Naive thymus-derived CD4-positive, alpha-beta T cell (primary cell): ENCODE data around the gene MICAL3. TPM values are rescaled to one million over a fixed set of nuclear protein-coding genes. Genes with fewer than 3 reads are reported as not detected.

Experiments
- ATAC-seq: fragments of 150-1000 bp; cut with Tn5 transposase; 2 replicates; pipeline ENCODE4 v1.10.0; 2021; ENCODE audit warnings: mild to moderate bottlenecking, moderate library complexity
- CTCF ChIA-PET: fragments of 350-600 bp; sonication (Branson Sonifier 250); formaldehyde crosslinking; loops from one replicate; lab custom pipeline; 2021; ENCODE audit warnings: antibody characterized with exemption; lab: Charles Lee
- POLR2A ChIA-PET: fragments of 350-600 bp; sonication (Branson Sonifier 250); formaldehyde crosslinking; loops from one replicate; lab custom pipeline; 2021; ENCODE audit warnings: antibody characterized with exemption, inconsistent platforms; lab: Charles Lee
- DNase-seq, 9 donors: peaks; one replicate each; pipeline versions ENCODE4 v3.0.0 to v3.0.0-alpha.2; 2020 to 2022; ENCODE audit warnings: mixed read lengths in 1 of 9
- H3K27ac ChIP-seq: one replicate; pipeline ENCODE4 v1.7.0; 2013; ENCODE audit warnings: mild to moderate bottlenecking, low read depth, low read length, moderate library complexity
- H3K27me3 ChIP-seq, 2 donors: one replicate each; pipeline ENCODE4 v1.7.0; 2013; ENCODE audit warnings: low read length in 2 of 2, mild to moderate bottlenecking in 2 of 2, moderate library complexity in 2 of 2; ENCODE audit not compliant: control insufficient read depth in 2 of 2, insufficient read depth in 2 of 2
- H3K36me3 ChIP-seq, 3 experiments: 1 replicate in 2 of 3; 2 replicates in 1 of 3; pipeline ENCODE4 v1.7.0; 2013; ENCODE audit warnings: low read length in 3 of 3, mild to moderate bottlenecking in 3 of 3, moderate library complexity in 1 of 3; ENCODE audit not compliant: insufficient read depth in 3 of 3, control insufficient read depth in 2 of 3
- H3K4me1 ChIP-seq, 2 donors: one replicate each; pipeline ENCODE4 v1.7.0; 2013; ENCODE audit warnings: low read length in 2 of 2, mild to moderate bottlenecking in 2 of 2, moderate library complexity in 1 of 2; ENCODE audit not compliant: control insufficient read depth in 2 of 2, insufficient read depth in 2 of 2
- H3K4me3 ChIP-seq: 2 replicates; pipeline ENCODE4 v1.7.0; 2013; ENCODE audit warnings: mild to moderate bottlenecking, low read length
- H3K9me3 ChIP-seq, 3 experiments: 1 replicate in 2 of 3; 2 replicates in 1 of 3; pipeline ENCODE4 v1.7.0; 2013; ENCODE audit warnings: low read length in 3 of 3; ENCODE audit not compliant: control insufficient read depth in 2 of 3
- H3K27ac Mint-ChIP-seq, 9 donors: one replicate each; pipeline ENCODE4 v1.8.0; 2020 to 2022; ENCODE audit warnings: mixed read lengths in 9 of 9, mild to moderate bottlenecking in 8 of 9, moderate library complexity in 5 of 9, inconsistent platforms in 2 of 9
- H3K27me3 Mint-ChIP-seq, 5 donors: one replicate each; pipeline ENCODE4 v1.8.0; 2021 to 2022; ENCODE audit warnings: mixed read lengths in 5 of 5, mild to moderate bottlenecking in 1 of 5
- H3K36me3 Mint-ChIP-seq, 5 donors: one replicate each; pipeline ENCODE4 v1.8.0; 2020 to 2022; ENCODE audit warnings: mixed read lengths in 5 of 5, mild to moderate bottlenecking in 3 of 5, inconsistent platforms in 1 of 5
- H3K4me1 Mint-ChIP-seq, 7 donors: one replicate each; pipeline ENCODE4 v1.8.0; 2020 to 2022; ENCODE audit warnings: mixed read lengths in 7 of 7, mild to moderate bottlenecking in 3 of 7, inconsistent platforms in 1 of 7
- H3K4me3 Mint-ChIP-seq, 10 donors: one replicate each; pipeline ENCODE4 v1.8.0; 2020 to 2022; ENCODE audit warnings: mild to moderate bottlenecking in 10 of 10, mixed read lengths in 10 of 10, moderate library complexity in 6 of 10, inconsistent platforms in 2 of 10
- H3K9me3 Mint-ChIP-seq, 11 donors: one replicate each; pipeline ENCODE4 v1.8.0; 2020 to 2022; ENCODE audit warnings: mixed read lengths in 11 of 11, mild to moderate bottlenecking in 4 of 11, inconsistent platforms in 1 of 11, moderate library complexity in 1 of 11
- intact Hi-C, 2 donors: fragments of 100-400 bp; cut with micrococcal nuclease; formaldehyde crosslinking; loops; one replicate each; pipeline ENCODE4 v1.15.1; 2023
- polyA plus RNA-seq, 2 donors: library from polyadenylated mRNA; unstranded; fragments of 300-500 nt; fragmentation: Illumina TruSeq; gene quantifications; one replicate each; pipeline ENCODE4 v1.2.3, GENCODE V29; 2021
- total RNA-seq, 6 experiments: library from RNA in 5 of 6; stranded (reverse) in 5 of 6; gene quantifications; 1 replicate in 5 of 6; 2 replicates in 1 of 6; pipeline ENCODE4 v1.2.3 and lab custom pipeline; 2021 to 2026

The MICAL3 gene
- total and polyA plus RNA-seq, 7 experiments from 2014 or later, result 0.28 to 43.9 (median 11.4) TPM

- Mint-ChIP-seq H3K36me3 (peaks cover 0 to 13% (median 0%) of the 10 kb centered on the region in 5 donors), H3K27me3 (peaks cover 0 to 4% (median 0%) of the 10 kb centered on the region in 5 donors), H3K4me3 (no peak overlapping the region), H3K4me1 (peaks cover 0 to 13% (median 0%) of the 10 kb centered on the region in 7 donors), H3K27ac (no peak overlapping the region), H3K9me3 (peaks cover 0 to 1% (median 0%) of the 10 kb centered on the region in 11 donors)
- ATAC-seq (no peak), DNase-seq (no peak)
- H3K27me3 ChIP-seq, result no peaks in the 10 kb centered on the region
- no peaks in the 10 kb centered on the region for H3K9me3 ChIP-seq
- H3K36me3 ChIP-seq, result no peaks in the 10 kb centered on the region
- ChIA-PET POLR2A (no interaction called here), CTCF (interaction anchor here (0.9 kb wide), 1 partner anchor 31 kb away, joined by 5 read pairs; no protein-coding TSS in a partner anchor)
- H3K27ac ChIP-seq, result no peak overlapping the region
- intact Hi-C loops, result no loop called here
- no peak overlapping the region for H3K4me3 ChIP-seq
- H3K4me1 ChIP-seq, result no peaks in the 10 kb centered on the region
These were observed 50.3 kb downstream of the MICAL3 start for GRCh38 chr22:17974087-17974486.

GRCh38 chr22:17973217-17973616, 51.1 kb downstream of the MICAL3 start:
- H3K27ac ChIP-seq, result no peak overlapping the region
- Mint-ChIP-seq H3K27ac (no peak overlapping the region), H3K36me3 (peaks cover 0 to 13% (median 0%) of the 10 kb centered on the region in 5 donors), H3K4me3 (no peak overlapping the region), H3K9me3 (peaks cover 0 to 1% (median 0%) of the 10 kb centered on the region in 11 donors), H3K27me3 (peaks cover 0 to 4% (median 0%) of the 10 kb centered on the region in 5 donors), H3K4me1 (peaks cover 0 to 13% (median 0%) of the 10 kb centered on the region in 7 donors)
- no peaks in the 10 kb centered on the region for H3K27me3 ChIP-seq
- POLR2A ChIA-PET, result no interaction called here
- no peaks in the 10 kb centered on the region for H3K4me1 ChIP-seq
- no peaks in the 10 kb centered on the region for H3K9me3 ChIP-seq
- H3K36me3 ChIP-seq, result no peaks in the 10 kb centered on the region
- no peak overlapping the region for H3K4me3 ChIP-seq
- ATAC-seq (no peak), DNase-seq (no peak)
- CTCF ChIA-PET, result no interaction called here
- intact Hi-C loops, result no loop called here

- peaks cover 0 to 4% (median 0%) of the 10 kb centered on the region in 5 donors for H3K27me3 Mint-ChIP-seq
- intact Hi-C loops, result no loop called here
- ATAC-seq (no peak), DNase-seq (no peak)
- Histone ChIP-seq H3K27me3 (no peaks in the 10 kb centered on the region), H3K9me3 (no peaks in the 10 kb centered on the region), H3K4me3 (no peak overlapping the region), H3K4me1 (no peaks in the 10 kb centered on the region), H3K27ac (no peak overlapping the region), H3K36me3 (no peaks in the 10 kb centered on the region)
- no peak overlapping the region for H3K4me3 Mint-ChIP-seq
- POLR2A ChIA-PET, result no interaction called here
- H3K4me1 Mint-ChIP-seq, result peaks cover 0 to 11% (median 0%) of the 10 kb centered on the region in 7 donors
- CTCF ChIA-PET, result no interaction called here
- H3K9me3 Mint-ChIP-seq, result peaks cover 0 to 2% (median 0%) of the 10 kb centered on the region in 11 donors
- H3K27ac Mint-ChIP-seq, result no peak overlapping the region
- H3K36me3 Mint-ChIP-seq, result peaks cover 0 to 17% (median 0%) of the 10 kb centered on the region in 5 donors
These were observed 51.8 kb downstream of the MICAL3 start for GRCh38 chr22:17972385-17973191.

- Histone ChIP-seq H3K36me3 (no peaks in the 10 kb centered on the region), H3K9me3 (no peaks in the 10 kb centered on the region), H3K27me3 (no peaks in the 10 kb centered on the region), H3K27ac (no peak overlapping the region), H3K4me1 (no peaks in the 10 kb centered on the region), H3K4me3 (no peak overlapping the region)
- H3K36me3 Mint-ChIP-seq, result peaks cover 0 to 17% (median 0%) of the 10 kb centered on the region in 5 donors
- no peaks in the 10 kb centered on the region for H3K27me3 Mint-ChIP-seq
- no peak overlapping the region for H3K27ac Mint-ChIP-seq
- H3K4me3 Mint-ChIP-seq, result no peak overlapping the region
- ATAC-seq (no peak), DNase-seq (no peak)
- ChIA-PET CTCF (no interaction called here), POLR2A (no interaction called here)
- intact Hi-C loops, result no loop called here
- peaks cover 0 to 11% (median 2%) of the 10 kb centered on the region in 7 donors for H3K4me1 Mint-ChIP-seq
- H3K9me3 Mint-ChIP-seq, result peaks cover 0 to 2% (median 0%) of the 10 kb centered on the region in 11 donors
These were observed 52.6 kb downstream of the MICAL3 start for GRCh38 chr22:17971711-17972110.

GRCh38 chr22:17970201-17970708, 54.1 kb downstream of the MICAL3 start:
- POLR2A ChIA-PET, result no interaction called here
- CTCF ChIA-PET, result no interaction called here
- DNase-seq, result no peak
- Mint-ChIP-seq H3K36me3 (peaks cover 0 to 17% (median 0%) of the 10 kb centered on the region in 5 donors), H3K27me3 (no peaks in the 10 kb centered on the region), H3K4me3 (no peak overlapping the region), H3K4me1 (peaks cover 0 to 15% (median 9%) of the 10 kb centered on the region in 7 donors), H3K27ac (no peak overlapping the region), H3K9me3 (peaks cover 0 to 2% (median 0%) of the 10 kb centered on the region in 11 donors)
- no peaks in the 10 kb centered on the region for H3K27me3 ChIP-seq
- no peak for ATAC-seq
- no peaks in the 10 kb centered on the region for H3K36me3 ChIP-seq
- H3K4me3 ChIP-seq, result no peak overlapping the region
- H3K4me1 ChIP-seq, result no peaks in the 10 kb centered on the region
- H3K9me3 ChIP-seq, result no peaks in the 10 kb centered on the region
- H3K27ac ChIP-seq, result no peak overlapping the region
- intact Hi-C loops, result no loop called here

GRCh38 chr22:17969701-17970113, 54.7 kb downstream of the MICAL3 start:
- H3K4me3 ChIP-seq, result no peak overlapping the region
- no peaks in the 10 kb centered on the region for H3K27me3 Mint-ChIP-seq
- no peak overlapping the region for H3K4me3 Mint-ChIP-seq
- H3K4me1 ChIP-seq, result no peaks in the 10 kb centered on the region
- no peak overlapping the region for H3K27ac Mint-ChIP-seq
- H3K36me3 ChIP-seq, result no peaks in the 10 kb centered on the region
- peaks cover 0 to 17% (median 0%) of the 10 kb centered on the region in 5 donors for H3K36me3 Mint-ChIP-seq
- POLR2A ChIA-PET, result no interaction called here
- no peak for DNase-seq
- H3K27me3 ChIP-seq, result no peaks in the 10 kb centered on the region
- peaks cover 0 to 10% (median 9%) of the 10 kb centered on the region in 7 donors for H3K4me1 Mint-ChIP-seq
- H3K9me3 ChIP-seq, result no peaks in the 10 kb centered on the region
- H3K27ac ChIP-seq, result no peak overlapping the region
- intact Hi-C loops, result no loop called here
- ATAC-seq, result no peak
- peaks cover 0 to 2% (median 0%) of the 10 kb centered on the region in 11 donors for H3K9me3 Mint-ChIP-seq
- CTCF ChIA-PET, result no interaction called here
